GM19023 (cell line): ENCODE data around the gene FMNL1.

Experiments
- ATAC-seq: cut with Tn5 transposase; IDR thresholded peaks from one replicate; pipeline ENCODE4 v1.9.1; 2021; ENCODE audit warnings: mild to moderate bottlenecking, moderate library complexity; ENCODE audit not compliant: unreplicated experiment

Gene FMNL1

DNA sequence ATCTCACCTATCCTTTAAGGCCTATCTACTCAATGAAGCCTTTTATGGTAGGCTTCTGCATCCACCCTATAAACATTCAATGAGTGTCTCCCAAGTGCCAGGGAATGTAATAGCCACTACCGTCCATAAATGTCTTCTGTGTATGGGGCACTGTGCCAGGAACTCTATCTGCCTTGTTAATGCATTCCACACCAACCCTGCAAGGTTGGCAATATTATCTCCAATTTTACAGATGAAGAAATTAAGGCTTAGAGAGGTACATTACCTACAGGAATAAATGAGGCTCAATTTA lies 75.1 kb downstream of the FMNL1 start:
- no peak for ATAC-seq
